NCI-H524 (cell line): ENCODE results near the gene WASF1.

ENCODE experiments used
- DNase-seq, 2 experiments: peaks; one replicate each; lab custom pipeline; 2025; lab: John Stamatoyannopoulos, UW

The WASF1 gene

DNA sequence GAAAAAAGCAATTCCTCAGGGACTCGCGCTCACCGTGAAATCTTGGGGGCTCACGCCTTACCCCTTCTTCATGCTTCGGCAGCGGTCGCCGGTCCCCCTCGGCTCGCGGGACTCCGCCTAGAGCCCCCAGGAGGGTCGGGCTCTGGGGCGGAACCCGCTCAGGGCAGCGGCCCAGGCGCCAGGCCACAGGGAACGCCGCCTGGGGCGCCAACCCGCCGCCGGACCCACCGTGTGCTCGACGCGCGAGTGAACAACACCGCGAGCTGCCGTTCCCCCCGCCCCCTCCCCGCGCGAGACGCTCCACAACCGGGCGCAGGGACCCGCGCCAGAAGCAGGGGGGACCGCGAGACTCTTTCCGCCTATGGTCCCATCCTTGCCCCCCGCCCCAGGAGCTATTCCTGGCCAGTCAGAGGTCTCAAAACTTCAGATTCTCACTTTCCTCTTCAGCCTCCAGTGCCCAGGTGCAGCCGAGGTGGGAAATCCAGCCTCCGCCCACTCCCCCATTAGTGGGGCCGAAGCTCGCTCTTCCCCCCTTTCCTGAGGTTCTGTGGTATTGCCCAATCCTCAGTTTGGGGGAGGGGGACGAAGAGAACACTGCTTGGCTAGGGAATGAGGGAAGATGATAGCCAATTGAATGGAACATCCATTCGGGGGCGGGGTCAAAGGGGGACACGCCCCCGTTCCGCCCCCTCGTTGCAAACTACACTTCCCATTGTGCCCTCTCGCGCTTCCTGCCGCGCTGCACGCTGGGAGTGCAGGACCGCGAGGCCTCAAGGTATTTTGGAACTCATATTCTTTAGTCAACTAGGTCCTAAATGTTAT lies at the start of gene WASF1:
WASF1 (minus strand) TSS at position 265 of the 822 bp plus-strand sequence. CDS start 52,069 bp downstream, outside the sequence.
- peak; percentile 97 to 99 for DNase-seq

DNA sequence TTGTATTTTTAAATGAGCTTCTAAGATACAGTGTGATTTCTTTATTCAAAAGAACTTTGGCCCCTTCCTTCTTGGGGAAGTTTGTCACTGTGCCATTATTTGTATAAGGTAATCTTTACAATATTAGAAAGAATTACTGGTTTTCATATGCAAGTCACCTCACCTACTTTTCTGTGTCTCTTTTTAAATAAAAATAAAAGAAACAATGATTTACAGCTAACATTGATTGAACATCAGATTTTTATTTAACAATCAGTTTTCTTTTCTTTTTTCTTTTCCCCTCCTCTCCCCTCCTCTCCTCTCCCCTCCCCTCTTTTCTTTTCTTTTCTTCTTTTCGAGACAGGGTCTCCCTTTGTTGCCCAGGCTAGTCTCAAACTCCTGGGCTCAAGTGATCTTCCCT lies 46.8 kb upstream of the WASF1 start:
- no peak for DNase-seq

DNA sequence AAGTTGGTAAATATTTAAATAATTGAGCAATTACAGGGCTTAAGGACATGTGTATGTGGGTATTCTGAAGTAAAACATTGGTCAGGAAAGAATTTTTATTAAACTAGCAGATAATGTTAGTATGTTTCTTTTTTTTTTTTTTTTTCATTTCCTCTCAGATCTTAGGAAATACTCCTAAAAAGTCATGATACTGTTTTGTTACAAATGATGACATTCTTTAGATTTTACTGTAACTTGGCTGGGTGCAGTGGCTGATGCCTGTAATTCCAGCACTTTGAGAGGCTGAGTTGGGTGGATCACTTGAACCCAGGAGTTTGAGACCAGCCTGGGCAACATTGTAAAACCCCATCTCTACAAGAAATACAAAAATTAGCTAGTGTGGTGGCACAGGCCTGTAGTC lies 42.3 kb upstream of the WASF1 start:
- DNase-seq = no peak

DNA sequence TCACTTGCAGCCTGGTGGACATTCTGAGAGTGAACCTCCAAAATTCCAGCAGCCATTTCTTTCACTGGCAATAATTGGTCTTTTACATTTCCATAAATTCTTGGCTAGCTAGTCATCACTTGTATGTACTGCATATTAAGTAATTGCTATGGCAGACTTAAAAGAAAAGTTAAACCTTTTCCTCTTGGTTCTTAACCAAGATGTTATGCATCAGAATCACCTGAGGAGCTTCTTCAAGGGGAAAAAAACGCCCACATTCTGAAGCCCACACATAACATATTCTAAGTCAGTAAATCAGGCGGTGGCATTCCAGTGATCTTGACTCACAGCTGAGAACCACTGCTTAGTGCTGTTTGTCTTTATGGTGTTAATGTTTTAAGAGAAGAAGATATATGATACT lies 37.8 kb upstream of the WASF1 start:
- DNase-seq = no peak

DNA sequence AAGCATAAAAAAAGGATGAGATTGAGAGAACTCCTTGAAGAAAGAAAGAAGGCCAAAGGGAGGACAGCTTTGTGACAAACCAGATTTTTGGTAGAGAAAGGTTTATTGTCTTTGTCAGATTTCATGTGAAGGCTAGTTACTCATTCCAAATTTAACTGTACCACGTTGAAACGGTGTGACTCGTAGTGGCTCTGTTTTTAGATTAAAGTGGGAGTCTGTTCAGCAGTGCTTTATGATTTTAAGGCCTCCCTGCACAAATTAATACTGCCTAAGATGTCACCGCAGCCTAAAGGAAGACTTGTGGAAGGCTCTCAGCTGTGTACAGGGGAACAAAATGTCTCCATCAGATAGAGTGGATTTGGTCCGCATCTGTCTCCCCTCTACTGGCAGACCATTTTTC lies 36.7 kb upstream of the WASF1 start:
- DNase-seq = no peak

DNA sequence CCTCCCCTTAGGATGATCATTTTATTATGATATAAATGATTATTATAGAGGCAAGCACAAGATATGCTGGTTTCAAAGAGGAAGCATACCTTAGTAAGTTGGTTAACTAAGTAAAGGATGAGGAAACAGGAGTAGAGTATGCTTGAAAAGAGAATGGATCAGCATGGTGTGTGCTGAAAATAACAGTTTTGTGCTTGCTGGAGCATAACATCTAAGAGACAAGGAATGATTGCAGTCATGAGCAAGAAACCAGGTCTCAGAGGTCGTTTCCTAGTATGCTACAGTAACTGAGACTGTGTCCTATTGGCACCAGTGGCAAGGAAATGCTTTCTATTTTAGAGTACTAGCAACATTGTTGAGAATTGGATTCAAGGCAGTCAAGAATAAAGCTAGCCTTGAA lies 34.9 kb upstream of the WASF1 start:
- no peak for DNase-seq

DNA sequence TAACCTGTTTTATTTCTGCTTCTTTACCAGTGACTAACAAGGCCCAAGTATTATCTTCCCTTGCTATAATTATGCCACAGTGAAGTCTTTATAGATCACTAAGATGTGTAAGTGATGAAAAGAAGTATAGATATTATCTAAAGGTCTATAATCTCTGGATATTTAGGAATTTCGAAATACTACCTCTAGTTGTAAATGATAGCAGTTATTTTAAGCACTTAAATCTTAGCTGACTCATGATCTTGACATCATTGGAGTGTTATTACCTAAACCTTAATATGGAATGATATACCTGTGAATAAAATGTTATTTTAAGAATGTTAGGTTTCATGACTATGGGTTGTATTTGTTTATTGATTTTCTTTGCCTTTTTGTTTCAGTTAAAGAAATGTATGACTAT lies 32.3 kb upstream of the WASF1 start:
- no peak for DNase-seq

DNA sequence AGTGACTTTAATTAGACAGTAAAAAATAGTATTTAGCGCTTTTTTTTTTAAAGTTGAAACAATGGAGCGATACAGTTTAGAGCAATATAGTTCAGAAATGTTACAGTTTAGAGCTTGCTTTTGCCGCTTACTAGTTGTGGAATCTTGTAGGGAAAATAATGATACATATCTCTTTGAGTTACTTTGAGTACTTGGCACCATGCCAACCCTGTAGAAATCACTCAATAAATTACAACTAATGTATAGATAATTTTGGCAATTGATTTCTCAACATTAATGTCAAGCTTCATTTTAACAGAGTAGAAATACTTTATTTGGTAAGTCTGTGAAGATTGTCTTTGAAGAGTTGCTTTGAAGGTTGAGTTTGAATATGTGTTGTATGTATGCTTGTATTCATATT lies 28.2 kb upstream of the WASF1 start:
- DNase-seq = no peak

DNA sequence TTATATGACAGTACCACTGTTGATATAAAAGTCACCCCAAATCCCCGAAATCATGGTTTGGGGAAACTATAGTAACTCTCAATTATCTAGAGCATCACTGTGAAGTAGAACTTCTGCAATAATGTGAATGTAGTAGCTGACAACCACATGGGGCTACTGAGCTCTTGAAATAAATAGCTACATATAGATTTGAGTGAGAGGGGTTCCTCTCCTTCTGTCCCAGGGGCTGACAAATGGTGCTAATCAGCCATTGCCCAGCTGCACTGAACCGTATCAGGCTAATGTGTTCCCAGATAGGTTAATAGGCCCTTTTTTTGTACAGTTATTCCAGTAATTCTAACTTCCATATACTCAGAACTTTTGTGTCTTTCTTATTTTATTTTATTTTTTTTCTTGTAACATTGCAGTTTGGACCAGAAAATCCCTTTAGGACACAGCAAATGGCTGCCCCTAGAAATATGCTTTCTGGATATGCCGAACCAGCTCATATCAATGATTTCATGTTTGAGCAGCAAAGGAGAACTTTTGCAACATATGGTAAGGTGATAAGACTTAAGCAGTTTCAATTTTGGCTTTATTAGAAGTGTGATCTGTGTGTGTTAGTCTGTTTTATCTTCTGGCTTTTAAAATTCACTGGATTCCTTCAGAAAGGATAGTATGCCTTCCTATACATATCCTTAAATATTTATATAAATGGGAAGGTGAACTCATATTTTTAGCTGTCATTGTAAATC lies 21.8 kb upstream of the WASF1 start:
- DNase-seq = peak in 1 of 2 experiments; percentile 36

DNA sequence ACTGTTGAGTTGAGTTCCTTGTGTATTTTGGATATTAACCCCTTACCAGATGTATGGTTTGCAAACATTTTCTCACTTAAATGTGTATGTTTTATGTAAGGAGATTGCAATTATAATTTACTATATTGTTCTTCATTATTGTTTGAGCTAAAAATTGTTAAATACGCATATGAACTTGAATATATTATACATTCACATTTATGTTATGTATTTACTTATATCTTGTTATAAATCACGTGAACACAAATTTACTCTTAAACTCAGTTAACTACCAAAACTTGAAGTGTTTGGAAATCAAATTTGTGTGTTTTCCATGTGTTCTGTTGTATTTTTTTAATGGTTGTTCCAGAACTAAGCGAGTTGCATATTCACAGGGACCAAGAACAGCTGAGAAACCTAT lies 19.1 kb upstream of the WASF1 start:
- no peak for DNase-seq

DNA sequence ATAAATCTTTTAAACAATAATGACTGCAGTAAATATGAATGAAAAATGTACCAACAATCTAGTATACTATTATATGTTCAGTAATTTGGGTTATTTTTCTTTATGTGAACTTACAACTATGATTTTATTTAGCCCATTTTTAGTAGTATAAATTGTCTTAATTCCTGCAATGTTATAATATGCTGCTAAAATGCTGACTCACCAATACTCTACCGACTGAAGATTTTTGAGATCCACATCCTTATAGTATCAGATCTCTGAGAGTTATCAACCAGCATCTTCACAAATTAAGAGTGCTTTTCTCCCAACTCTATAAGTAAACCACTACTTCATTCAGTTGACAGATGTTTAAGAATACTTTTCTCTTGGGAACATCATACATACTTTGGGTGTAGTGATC lies 17.4 kb upstream of the WASF1 start:
- no peak for DNase-seq

DNA sequence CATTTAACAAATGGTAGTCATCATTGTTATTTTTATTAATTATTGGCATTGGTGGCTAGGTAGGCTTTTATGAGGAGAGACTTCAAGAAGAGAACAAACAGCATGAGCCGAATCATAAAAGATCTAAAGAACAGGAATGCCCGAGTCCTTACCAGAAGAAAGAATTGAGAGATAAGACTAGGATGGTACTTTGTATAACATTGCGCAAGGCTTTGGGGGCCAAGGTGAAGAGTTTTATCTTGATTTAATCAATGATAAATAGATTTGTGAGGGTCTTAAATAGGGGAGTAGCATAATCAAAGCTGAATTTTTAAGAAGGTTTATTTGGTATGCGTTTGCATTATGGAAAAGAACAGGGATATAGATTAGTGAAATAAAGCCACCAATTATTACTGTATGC lies 16.2 kb upstream of the WASF1 start:
- no peak for DNase-seq

DNA sequence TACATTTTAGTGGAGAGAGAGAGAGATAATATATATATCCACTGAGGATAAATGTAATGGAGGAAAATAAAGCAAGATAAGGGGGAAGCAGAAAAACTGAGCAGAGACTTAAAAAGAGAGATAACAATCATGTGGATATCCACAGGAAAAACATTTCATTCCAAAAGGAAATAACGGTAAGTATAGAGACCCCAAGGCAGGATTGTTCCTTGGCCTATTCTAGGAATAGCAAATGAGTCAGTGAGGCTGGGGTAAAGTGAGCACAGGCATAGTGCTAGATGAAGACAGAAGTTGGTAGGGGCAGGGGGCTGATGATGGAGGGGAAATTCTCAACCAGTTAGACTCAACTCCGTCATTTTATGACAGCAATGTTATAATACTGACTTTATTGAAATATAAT lies 12.0 kb upstream of the WASF1 start:
- DNase-seq = no peak

DNA sequence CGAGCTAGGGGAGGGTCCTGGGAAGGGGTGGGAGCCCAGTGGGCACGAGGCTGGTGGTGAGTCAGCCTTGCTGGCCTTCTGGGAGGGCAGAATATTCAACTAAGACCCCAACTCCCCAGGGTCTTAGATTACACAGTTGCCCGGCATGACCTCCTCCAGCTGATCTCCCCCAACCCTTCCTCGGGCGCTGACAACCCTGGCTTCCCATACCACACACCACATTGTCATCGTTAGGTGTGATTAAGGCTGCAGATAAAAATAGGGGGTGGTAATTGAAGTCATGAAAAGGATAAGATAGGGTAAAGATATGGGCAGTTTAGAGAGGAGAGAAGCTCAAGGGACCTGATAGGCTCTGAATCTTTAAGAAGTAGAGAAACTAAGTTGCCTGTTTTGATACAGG lies 11.3 kb upstream of the WASF1 start:
- DNase-seq = no peak

DNA sequence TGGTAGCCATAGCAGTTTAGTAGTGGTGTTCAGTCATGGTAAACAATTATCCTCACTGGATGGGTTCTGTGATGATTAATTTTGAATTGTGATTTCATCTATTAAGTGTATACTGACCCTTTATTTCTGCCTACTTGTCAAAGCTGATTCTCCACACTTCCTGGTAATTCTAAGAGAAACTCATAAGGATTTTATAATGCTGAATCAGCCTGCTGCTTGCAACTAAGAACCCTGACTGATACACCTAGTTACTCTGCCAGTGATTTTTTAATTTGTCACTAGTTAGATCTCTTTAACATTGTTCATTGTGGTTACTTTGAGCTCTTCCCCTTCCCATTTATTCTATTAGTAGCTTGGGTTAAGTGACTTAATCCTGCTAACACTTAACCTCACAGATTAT lies 9.3 kb upstream of the WASF1 start:
- DNase-seq = no peak

DNA sequence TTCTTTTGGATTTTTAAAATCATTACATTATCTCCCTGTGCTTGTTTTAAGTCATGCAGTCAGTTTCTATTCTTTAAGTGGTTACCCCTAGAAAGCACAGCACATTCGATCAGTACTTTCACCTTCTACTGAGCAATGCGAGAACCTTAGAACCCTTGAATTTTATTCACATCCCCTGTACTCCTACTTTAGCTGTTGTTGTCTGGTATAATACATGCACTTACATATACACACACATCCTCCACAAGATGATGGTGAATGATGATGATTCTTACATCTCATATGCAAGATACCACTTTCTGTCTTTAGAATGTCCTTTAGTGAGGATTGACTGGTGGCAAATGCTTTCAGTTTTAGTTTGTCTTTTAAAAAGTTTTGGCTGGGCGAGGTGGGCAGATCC lies 6.4 kb upstream of the WASF1 start:
- no peak for DNase-seq

DNA sequence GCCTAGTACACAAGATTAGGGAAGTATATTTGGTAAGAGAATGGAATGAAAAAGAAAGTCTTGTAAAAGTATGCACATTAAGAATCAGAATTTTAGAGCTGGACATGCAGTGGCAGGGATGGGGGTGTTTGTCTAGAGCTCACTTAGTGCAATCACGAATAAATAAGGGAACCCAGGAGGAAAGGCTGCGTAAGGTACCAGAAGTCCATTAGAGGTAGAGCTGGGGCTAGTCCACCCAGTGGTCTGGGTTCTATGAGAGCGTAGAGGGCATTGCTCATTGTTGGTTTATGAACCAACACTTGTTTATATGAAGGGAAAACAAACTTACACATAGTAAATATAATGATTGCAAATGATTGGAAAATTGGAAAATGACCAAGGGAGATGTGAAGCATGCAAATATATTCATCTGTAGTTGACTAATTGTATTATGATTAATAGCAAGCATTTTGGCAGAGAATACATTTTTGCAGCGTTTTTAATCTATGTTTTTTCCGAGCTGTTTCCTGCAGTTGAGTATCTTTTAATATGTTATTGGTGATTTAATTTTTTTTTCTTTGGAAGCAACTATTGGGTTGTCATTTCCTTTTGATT lies 3.9 kb upstream of the WASF1 start:
- no peak for DNase-seq

DNA sequence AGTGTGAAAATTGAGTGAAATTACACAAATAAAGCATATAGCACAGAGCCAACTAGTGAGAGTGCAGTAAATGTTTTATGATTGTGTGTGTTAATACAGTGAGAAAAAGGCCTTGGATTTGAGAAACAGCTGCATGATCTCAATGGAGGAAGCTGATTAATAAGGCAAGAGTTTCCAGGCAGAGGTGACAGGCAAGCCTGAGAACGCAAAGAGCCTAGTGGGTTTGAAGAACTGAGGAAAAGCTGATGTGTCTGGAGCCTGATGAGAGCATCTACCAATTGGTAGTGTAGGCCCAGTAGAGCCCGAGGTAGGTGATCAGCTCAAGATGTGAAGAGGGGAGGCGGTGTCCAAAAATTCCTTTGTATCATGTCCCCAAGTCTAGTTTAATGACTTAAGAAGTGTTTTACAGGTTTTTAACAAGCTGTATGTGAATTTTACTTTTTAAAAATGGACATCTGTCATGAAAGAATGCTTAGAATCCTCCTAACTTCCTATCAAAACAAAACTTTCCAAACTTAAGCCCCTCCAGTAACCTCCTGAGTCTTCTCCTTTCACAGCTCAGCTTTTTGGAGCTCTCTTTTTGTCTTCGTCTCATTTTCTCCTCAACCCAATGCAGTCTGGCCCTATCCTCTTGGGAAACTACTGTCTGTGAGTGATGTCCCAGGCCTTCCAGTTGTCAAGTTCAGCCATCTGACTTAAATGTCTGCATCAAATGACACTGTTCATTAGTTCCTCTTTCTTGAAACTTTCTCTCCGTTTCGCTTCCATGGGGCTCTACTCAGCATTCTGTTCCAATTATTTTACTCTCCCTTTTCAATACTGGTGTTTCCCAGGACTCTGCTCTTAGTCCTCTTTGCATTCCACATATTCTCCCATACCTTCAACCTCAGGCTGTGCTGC lies 1.9 kb upstream of the WASF1 start:
- no peak for DNase-seq

DNA sequence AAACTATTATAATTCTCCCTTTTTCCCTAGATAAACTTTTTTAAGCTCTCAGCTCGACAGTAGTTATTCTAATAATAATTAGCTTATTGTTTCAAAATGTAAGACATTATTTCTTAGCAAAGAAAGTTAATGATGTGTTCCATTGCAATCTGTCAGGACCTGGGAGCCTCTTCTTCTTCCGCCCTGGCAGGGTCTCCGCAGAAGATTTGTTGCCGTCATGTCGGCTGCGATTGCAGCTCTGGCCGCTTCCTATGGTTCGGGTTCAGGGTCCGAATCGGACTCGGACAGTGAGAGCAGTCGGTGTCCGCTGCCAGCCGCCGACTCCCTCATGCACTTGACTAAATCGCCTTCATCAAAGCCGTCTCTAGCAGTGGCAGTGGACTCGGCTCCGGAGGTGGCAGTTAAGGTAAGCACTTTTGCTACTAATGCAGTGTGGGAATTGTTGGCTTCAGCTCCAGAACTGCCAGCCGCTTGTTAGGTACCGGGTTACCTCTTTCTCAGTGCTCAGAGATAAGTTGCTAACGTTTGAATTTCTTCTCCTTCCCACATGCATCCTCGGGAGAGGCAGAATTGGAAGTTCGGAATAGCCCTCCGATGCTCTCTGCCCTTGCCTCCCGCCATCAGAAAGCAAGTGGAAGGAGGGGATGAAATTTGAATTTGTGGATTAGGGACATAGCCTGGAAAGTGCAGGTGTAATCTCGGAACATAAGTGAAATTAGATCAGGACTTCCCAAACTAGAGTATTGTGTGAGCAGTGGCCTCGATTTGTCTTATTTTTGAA lies 948 bp upstream of the WASF1 start, which contains the start of gene CDC40:
CDC40 (plus strand) TSS at position 200 of the 781 bp plus-strand sequence; CDS start at position 218, 18 bp downstream.
- peak; percentile 62 to 71 for DNase-seq

DNA sequence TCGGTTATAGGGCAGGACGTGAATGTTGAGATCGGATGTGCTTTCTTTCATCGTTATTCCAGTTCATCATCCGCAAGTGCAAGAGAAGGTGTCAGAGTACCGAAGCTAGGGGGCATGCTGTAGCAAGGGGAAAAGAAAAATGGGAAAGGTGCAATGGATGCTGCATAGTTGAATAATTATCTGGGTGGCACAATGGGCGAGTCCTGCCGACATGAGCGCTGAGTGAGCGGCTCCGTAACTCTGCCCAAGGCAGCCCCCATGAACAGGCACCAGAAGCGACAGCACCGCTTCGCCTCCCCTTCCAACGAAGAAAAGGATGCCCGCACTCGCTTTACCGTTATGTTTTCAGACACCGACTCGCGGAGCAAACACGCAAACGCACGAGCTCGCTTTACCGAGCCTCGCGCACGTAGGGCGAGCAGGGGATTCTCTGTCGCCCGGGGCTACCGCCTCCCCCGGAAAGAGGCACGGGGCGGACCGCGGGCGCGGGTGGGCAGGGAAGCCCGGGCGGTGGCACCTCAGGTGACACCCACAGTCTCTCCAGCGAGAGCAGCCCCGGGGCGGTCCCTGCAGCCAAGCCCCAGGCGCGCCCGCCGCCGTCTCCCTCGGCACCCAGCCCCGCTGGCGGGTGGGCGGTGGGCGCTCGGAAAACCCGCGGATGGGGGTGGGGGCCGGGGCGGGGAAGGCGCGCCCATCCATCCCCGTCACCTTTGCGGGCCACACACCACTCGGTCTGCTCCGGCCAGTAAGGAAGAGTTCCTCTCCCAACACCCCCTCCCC lies 654 bp downstream of the WASF1 start:
- DNase-seq = peak; percentile 78 to 85
